Astrocyte of the cerebellum (primary cell): ENCODE results near the gene STYXL2.

Source experiments
- DNase-seq: peaks from one replicate; pipeline ENCODE4 v3.0.0-alpha.2; 2011; ENCODE audit warnings: low read depth
- H3K4me3 ChIP-seq: 2 replicates; pipeline ENCODE4 v1.5.1; 2011; ENCODE audit warnings: mild to moderate bottlenecking, low read depth, low read length, moderate library complexity
- CTCF ChIP-seq: IDR thresholded peaks from 2 replicates; pipeline ENCODE4 v1.5.1; 2012; ENCODE audit warnings: low read length, low read depth, moderate library complexity, mild to moderate bottlenecking; ENCODE audit errors: missing control alignments
- in situ Hi-C: cut with HindIII; loops from 2 replicates; pipeline ENCODE4 v1.10.0; 2017; ENCODE audit warnings: low sequenced_read_pairs

Gene STYXL2

DNA sequence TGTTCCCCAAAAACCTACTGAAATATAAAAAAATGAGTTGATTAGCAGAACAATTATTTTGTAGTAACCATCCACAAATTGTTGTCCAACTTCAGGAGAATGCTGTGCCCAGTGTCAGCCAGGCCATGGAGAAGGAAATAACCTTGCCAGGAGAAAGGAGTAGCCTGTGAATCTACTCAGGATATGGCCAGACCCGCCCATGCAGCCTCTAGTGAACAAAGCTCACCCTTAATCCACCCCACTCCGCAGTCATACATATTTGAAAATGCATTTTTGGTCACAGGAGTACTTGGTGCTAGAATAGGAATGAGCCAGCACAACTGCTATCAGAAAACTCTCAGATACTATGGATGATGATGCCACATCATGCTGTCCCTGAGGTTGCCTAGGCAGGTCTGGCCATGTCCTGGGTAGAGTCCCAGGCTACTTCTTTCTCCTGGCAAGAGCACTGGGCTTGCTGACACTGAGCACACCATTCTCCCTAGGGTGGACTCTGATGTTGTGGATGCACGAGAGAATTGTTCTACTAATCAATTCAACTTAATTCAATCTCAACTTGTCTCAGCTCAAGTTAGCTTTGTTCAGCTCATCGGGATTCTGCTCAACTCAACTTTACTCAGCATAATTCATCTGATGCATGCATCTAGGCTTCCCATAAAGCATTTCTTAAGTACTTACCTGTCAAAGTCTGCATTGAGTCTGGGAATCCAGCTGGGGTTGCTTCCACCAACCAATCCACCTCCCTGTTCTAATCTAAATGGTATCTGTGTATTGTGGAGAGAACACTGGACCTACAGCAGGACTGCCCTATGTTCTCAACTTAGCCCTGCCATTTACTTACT, 18.2 kb downstream of the STYXL2 start:
- DNase-seq, result no peak
- in situ Hi-C loops, result no loop called here
- TF ChIP-seq CTCF, result no peak

GRCh38 chr1:167114725-167115124, 20.9 kb downstream of the STYXL2 start:
- no peak overlapping the region for H3K4me3 ChIP-seq
- no peak for DNase-seq
- in situ Hi-C loops, result no loop called here
- TF ChIP-seq CTCF, result no peak

More for the DNA sequence above, 18.2 kb downstream of the STYXL2 start:
- H3K4me3 ChIP-seq, result no peak overlapping the region

DNA sequence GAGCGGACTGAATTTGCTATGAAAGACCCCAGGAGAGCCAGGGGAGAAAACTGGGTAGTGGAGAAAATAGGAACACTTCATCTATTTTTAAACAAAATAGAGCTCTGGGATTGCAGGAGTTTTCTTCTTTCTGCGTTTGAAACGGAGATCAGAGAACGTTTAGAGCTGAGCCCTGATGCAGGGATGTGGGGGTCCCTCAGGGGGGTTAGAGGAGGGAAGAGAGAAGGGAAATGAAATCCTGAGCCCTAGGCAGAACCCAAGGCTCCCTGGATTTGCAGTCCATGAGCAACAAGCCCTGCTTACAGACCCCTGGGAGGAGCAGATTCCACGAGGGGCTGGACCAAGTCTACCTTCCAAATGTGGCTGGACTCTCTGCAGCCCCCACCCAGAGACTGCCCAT, 21.8 kb downstream of the STYXL2 start:
- in situ Hi-C loops, result no loop called here
- no peak for DNase-seq

GRCh38 chr1:167116174-167116573, 22.3 kb downstream of the STYXL2 start:
- in situ Hi-C loops, result no loop called here
- no peak for TF ChIP-seq CTCF
- no peak overlapping the region for H3K4me3 ChIP-seq
- no peak for DNase-seq

More for the DNA sequence above, 21.8 kb downstream of the STYXL2 start:
- TF ChIP-seq CTCF, result no peak
- H3K4me3 ChIP-seq, result no peak overlapping the region

DNA sequence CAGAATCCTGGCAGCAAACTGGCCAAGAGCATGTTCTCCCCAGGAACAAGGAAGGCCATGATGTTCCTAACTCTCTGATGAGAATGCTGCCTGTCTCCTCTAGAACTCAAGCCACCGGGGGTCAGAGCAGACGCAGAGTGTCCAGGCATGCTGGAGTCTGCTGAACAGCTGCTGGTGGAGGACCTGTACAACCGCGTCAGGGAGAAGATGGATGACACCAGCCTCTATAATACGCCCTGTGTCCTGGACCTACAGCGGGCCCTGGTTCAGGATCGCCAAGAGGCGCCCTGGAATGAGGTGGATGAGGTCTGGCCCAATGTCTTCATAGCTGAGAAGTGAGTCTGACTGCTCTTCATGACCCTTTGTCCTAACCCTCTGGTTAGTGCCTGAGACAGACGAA, 23.4 kb downstream of the STYXL2 start:
- no peak for DNase-seq
- H3K4me3 ChIP-seq, result no peak overlapping the region
- TF ChIP-seq CTCF, result no peak
- in situ Hi-C loops, result no loop called here

DNA sequence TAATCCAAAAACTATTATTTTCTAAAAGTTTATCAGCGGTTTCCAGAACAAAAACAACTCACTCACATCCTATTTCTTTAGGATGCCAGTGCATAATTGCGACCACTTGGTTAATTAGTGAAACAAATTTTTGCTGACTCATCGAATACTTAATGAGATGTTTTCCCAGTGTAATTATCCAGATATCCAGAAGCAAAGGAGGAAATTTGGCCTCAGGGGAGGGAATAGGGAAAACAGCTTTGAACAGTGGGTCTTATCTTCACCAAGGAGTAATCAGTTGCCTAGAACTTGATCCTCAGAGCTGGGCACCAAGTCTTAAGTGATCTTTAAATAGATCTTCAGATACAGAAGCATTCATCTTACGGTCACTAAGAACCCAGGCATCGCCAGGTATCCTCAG, 24.3 kb downstream of the STYXL2 start:
- in situ Hi-C loops, result no loop called here
- no peak for DNase-seq
- H3K4me3 ChIP-seq, result no peak overlapping the region
- TF ChIP-seq CTCF, result no peak
